ENCODE data around the gene KXD1.
A peak's percentile ranks its signal among the peaks of the same experiment; 100 is the strongest.

DNA sequence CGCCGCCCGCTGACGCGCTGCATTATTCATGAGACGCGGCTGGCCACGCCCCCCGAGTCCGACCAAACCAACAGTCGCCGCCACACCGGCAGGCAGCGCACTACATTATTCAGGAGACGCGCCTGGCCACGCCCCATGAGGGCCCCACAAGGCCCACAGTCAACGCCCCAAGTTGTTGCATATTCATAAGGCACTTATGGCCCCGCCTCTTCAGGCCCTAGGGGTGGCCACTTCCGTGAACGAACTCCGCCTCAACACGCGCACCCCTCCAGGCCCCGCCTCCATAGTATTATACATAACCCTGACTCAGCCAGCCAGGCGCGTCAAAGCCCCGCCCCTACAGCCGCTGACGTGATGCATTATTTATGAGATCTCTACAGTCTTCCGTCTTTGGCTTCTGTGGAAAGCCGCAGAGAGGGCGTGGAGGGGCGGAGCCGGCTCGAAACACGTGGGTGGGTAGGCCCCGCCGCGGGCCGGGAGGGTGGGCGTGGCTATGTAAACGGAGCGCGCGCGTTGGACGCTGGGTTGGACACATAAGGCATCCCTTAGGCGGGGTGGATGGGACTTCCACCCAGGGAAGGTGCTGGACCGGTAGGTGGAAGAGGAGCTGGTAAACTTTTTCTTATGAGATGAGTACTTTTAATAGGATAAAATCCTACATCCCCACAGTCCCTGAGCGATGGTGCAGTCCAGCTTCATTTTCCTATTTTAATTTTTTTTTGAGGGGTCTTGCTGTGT is 35.4 kb upstream of the KXD1 start:
- TF ChIP-seq POLR2A (IDR thresholded peaks at IDR 0.05) (no peak), POLR2AphosphoS5 (IDR thresholded peaks at IDR 0.05; ENCODE audit: insufficient read depth in 1 of 2, low read depth in 1 of 2) (peak; percentile 68 to 98)

Data from vagina (tissue), 2 donors.